Effector CD8-positive, alpha-beta T cell (primary cell): ENCODE data around the gene PLXDC2.

Experiments used
- DNase-seq: peaks from one replicate; lab custom pipeline; 2025; lab: John Stamatoyannopoulos, UW

PLXDC2 gene

GRCh38 chr10:19857876-19858275 is 41.6 kb downstream of the PLXDC2 start:
- DNase-seq, result no peak

GRCh38 chr10:19860107-19860506 is 43.9 kb downstream of the PLXDC2 start:
- DNase-seq, result no peak

GRCh38 chr10:19862811-19863515 is 46.7 kb downstream of the PLXDC2 start:
- DNase-seq, result no peak

GRCh38 chr10:19865676-19866075 is 49.4 kb downstream of the PLXDC2 start:
- no peak for DNase-seq

GRCh38 chr10:19869370-19869769 is 53.1 kb downstream of the PLXDC2 start:
- no peak for DNase-seq

- no peak for DNase-seq
Observed at GRCh38 chr10:19872504-19873271, 56.5 kb downstream of the PLXDC2 start.

GRCh38 chr10:19874190-19874589 is 58.0 kb downstream of the PLXDC2 start:
- DNase-seq, result no peak

GRCh38 chr10:19874791-19875190 is 58.6 kb downstream of the PLXDC2 start:
- no peak for DNase-seq

GRCh38 chr10:19876570-19876969 is 60.3 kb downstream of the PLXDC2 start:
- DNase-seq, result no peak

- DNase-seq, result no peak
Observed at GRCh38 chr10:19877466-19878255, 61.4 kb downstream of the PLXDC2 start.

GRCh38 chr10:19882621-19883020 is 66.4 kb downstream of the PLXDC2 start:
- no peak for DNase-seq

GRCh38 chr10:19888061-19888660 is 71.9 kb downstream of the PLXDC2 start:
- DNase-seq, result no peak

- no peak for DNase-seq
Observed at GRCh38 chr10:19889256-19889655, 73.0 kb downstream of the PLXDC2 start.

- DNase-seq, result no peak
Observed at GRCh38 chr10:19891429-19891828, 75.2 kb downstream of the PLXDC2 start.

GRCh38 chr10:19892270-19892669 is 76.0 kb downstream of the PLXDC2 start:
- no peak for DNase-seq

- no peak for DNase-seq
Observed at GRCh38 chr10:19892677-19893076, 76.4 kb downstream of the PLXDC2 start.

GRCh38 chr10:19895500-19895899 is 79.3 kb downstream of the PLXDC2 start:
- DNase-seq, result no peak

- no peak for DNase-seq
Observed at GRCh38 chr10:19902456-19902855, 86.2 kb downstream of the PLXDC2 start.

GRCh38 chr10:19904202-19904661 is 88.0 kb downstream of the PLXDC2 start:
- DNase-seq, result no peak

GRCh38 chr10:19906108-19906791 is 90.0 kb downstream of the PLXDC2 start:
- no peak for DNase-seq

- no peak for DNase-seq
Observed at GRCh38 chr10:19908991-19909696, 92.9 kb downstream of the PLXDC2 start.
